Right lobe of liver (tissue), 4 donors: Measurements from ENCODE around the gene DENND4C.

ENCODE experiments used
- POLR2A ChIP-seq: fragments of 450-650 bp; IDR thresholded peaks from one replicate; pipeline ENCODE4 v1.6.1; 2017; ENCODE audit warnings: antibody characterized with exemption, mild to moderate bottlenecking
- TF ChIP-seq, protein P1 (sequence below), 4 donors: fragments of 200-600 bp in 3 of 4; fragments of 450-650 bp in 1 of 4; IDR thresholded peaks; one replicate each; pipeline versions ENCODE4 v1.5.1 to v1.8.0; 2016 to 2022; ENCODE audit warnings: antibody characterized with exemption in 4 of 4, mild to moderate bottlenecking in 2 of 4
- donor health status: DM: no; HTN: no; CAD: no.
- donor health status: DM: no; HTN: no; CAD: no.
- donor health status: DM: no; HTN: yes; CAD: no.

DNA sequence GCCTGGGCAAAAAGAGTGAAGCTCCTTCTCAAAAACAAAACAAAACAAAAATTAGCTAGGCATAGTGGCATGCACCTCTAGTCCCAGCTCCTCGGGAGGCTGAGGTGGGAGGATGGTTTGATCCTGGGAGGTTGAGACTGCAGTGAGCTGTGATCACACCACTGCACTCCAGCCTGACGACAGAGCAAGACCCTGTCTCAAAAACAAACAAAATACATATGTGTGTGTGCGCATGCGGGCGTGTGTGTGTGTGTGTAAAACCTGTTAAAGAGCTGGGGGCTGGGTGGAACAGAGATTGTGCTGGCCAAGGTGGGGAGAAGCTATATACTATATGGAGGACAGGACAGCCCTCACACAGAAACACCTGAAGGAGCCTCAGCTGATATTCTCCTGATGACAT is 27.4 kb upstream of the DENND4C start:
- no peak for TF ChIP-seq POLR2A
- TF ChIP-seq, protein P1, sequence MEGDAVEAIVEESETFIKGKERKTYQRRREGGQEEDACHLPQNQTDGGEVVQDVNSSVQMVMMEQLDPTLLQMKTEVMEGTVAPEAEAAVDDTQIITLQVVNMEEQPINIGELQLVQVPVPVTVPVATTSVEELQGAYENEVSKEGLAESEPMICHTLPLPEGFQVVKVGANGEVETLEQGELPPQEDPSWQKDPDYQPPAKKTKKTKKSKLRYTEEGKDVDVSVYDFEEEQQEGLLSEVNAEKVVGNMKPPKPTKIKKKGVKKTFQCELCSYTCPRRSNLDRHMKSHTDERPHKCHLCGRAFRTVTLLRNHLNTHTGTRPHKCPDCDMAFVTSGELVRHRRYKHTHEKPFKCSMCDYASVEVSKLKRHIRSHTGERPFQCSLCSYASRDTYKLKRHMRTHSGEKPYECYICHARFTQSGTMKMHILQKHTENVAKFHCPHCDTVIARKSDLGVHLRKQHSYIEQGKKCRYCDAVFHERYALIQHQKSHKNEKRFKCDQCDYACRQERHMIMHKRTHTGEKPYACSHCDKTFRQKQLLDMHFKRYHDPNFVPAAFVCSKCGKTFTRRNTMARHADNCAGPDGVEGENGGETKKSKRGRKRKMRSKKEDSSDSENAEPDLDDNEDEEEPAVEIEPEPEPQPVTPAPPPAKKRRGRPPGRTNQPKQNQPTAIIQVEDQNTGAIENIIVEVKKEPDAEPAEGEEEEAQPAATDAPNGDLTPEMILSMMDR (IDR thresholded peaks at IDR 0.05), result no peak
